IPS DF 4.7 (cell line): ENCODE data around the gene BRWD1.
"Not testable (repeated sequence)": the region's sequence is repeated elsewhere in the genome, so short reads cannot be mapped to it uniquely, and the experiment has no call there.

ENCODE experiments used
- DNase-seq: peaks from one replicate; pipeline ENCODE4 v3.0.0-alpha.2; 2013; ENCODE audit warnings: low spot score; ENCODE audit errors: extremely low read depth

Gene BRWD1

DNA sequence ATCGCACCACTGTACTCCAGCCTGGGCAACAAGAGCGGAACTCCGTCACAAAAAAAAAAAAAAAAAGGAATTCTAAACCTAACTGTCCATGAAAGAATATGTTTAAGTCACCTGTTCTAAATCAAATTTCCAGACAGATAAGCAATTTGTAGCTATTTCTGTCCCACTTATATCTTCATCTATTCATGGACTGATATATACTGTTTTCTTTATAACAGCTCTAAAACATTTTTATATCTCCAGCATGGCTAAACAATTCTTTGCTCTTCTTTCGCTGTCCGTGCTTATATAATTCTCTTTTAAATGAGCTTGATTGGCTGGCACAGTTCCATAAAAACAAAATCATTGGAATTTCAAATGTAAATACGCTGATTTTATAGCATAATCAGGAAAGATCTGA, 30.5 kb downstream of the BRWD1 start:
- no peak for DNase-seq

- DNase-seq, result no peak
Observed at GRCh38 chr21:39281853-39282252, 31.6 kb downstream of the BRWD1 start.

DNA sequence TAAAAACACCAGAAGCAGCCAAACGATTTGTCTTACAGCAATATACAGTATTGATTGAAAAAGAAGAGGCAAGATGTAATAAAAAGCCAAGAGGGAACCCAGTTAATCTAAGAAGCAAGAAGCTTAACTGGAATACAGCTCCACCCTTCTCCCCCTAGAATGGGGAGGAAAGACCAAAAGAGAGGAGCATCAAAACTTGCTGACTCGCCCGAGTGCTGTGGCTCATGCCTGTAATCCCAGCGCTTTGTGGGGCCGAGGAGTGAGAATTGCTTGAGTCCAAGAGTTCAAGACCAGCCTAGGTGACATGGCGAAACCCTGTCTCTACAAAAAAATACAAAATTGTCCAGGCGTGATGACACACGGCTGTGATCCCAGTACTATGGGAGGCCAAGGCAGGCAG, 32.2 kb downstream of the BRWD1 start:
- no peak for DNase-seq

- no peak for DNase-seq
Observed at GRCh38 chr21:39269620-39270019, 43.8 kb downstream of the BRWD1 start.

GRCh38 chr21:39265603-39266002, 47.8 kb downstream of the BRWD1 start:
- no peak for DNase-seq

GRCh38 chr21:39263372-39263771, 50.1 kb downstream of the BRWD1 start:
- DNase-seq, result no peak

DNA sequence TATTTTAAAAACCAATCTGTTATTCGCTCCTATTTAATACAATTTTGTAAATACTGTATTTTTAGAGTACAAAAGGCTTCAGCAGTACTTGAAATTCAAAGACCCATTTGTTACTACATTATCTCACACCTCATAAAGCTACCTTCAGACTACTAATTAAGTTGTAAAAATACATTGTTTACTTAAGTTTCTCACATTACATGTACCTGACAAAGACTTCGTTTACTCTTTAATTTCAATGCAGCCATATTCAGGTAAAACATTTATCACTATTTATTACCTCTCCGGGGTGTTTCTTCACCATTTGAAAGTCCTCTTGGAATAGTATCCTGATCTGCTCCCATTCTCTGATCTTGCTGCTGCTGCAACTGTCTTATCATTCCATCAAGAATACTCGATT, 55.2 kb downstream of the BRWD1 start:
- DNase-seq, result no peak

GRCh38 chr21:39251326-39251725, 62.1 kb downstream of the BRWD1 start:
- DNase-seq, result no peak

DNA sequence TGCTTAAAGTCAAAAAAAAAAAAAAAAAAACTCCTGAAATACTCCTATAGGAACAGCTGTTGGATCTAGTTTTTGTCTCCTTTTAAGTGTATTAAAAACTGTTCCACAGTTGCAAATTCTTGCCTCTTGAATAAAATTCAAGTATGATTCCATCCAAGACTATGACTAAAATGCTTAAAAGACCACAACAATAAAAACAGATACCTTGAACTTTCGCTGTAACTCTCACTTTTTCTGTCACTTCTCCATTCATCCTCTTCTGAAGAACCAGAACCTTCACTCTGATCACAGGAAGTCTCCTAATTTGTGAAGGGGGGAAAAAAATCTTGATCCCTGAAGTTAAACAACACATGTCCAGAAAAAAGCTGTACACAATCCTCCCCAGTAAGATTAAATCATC, 75.2 kb downstream of the BRWD1 start:
- DNase-seq, result no peak

- no peak for DNase-seq
Observed at GRCh38 chr21:39232861-39233291, 80.6 kb downstream of the BRWD1 start.

DNA sequence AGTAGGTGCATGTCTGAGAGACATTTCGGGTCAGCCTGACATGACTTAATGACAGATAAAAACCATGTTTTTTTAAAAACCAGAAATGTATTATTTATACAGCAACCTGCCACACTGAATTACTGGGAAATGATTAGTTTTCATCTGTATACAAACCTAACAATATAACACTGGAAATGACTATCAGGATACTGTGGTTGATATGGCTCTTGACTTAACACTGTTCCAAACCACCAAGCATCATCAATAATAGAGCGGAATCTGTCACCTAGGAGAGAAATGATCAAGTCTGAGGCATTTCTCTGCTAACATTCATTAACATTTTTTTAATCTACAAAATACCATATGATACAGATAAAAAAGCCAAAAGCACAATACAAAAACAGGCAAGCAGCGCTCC, 88.5 kb downstream of the BRWD1 start:
- DNase-seq, result no peak

DNA sequence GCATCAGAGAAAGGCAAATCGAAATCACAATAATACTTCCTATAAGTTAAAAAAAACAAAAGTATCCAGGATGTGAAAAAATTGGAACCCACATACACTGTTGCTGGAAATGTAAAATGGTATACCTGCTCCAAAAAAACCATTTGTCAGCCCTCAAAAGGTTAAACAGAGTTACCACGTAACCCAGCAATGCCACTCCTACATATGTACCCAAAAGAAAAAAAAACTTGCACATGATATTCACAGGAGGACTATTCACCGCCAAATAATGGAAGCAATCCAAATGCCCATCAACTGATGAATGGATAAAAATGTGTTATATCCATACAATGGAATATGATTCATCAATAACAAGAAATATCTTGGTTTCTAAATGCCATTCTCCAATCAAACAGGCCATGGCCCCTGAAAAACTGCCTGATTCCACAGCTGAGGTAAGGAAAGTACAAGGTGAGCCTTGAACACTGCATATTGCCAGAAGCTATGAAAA, 91.4 kb downstream of the BRWD1 start:
- DNase-seq, result no peak

- DNase-seq, result no peak
Observed at GRCh38 chr21:39221282-39221996, 92.0 kb downstream of the BRWD1 start.

GRCh38 chr21:39220875-39221274, 92.6 kb downstream of the BRWD1 start:
- not testable (repeated sequence) for DNase-seq

DNA sequence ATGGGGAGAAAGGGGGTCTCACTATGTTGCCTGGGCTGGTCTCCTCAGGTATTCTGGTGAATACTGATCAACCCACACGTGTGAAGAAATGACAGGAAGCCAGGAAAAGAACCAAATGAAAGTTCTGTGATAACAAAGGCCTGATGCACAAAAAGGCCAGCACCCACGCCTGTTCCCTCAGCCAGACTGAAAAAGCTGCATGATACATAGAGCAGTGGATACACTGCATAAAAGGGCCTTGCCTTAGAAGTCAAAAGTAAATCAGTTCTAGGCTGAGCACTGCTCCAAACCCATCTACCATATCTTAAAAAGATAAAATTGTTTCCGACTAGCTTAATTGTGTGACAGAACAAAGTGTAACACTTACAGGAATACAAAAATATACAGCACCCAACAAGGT, 93.3 kb downstream of the BRWD1 start:
- DNase-seq, result no peak

DNA sequence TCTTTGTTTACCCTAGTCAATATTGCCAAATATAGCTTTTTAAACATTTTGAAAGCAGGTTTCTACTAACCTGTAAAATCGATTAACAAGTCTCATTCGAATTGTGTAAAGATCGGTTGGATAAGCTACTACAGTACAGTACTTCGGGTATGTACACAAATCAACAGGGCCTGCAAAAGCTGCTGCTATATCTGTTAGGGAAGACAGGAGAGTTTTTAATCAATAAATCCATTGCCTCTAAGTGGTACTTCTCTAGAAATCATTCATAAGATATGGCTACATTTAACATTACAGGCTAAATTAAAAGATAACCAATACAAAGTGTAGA, 95.4 kb downstream of the BRWD1 start:
- DNase-seq, result no peak

- no peak for DNase-seq
Observed at GRCh38 chr21:39217356-39218081, 95.9 kb downstream of the BRWD1 start.

DNA sequence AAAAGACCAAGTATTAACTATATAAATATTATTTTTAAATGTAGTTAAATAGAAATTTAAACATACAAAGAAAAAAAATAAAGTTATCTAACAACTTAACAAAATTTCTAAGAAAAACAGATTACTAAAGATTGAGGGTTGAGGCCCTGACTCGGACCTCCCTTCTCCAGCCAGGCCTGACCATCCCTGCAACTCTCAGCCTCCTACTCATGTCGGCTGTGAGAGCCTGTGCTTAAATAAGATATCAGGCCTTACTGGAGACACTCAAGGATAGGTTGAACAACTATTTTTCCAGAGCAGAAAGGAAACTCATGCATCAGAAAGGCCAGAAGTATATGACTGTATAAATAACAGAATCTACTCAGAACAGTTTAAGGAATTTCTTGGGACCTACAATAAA, 97.1 kb downstream of the BRWD1 start:
- no peak for DNase-seq

- DNase-seq, result no peak
Observed at GRCh38 chr21:39215078-39215477, 98.4 kb downstream of the BRWD1 start.

- DNase-seq, result no peak
Observed at GRCh38 chr21:39209334-39209688, 104.1 kb downstream of the BRWD1 start.

DNA sequence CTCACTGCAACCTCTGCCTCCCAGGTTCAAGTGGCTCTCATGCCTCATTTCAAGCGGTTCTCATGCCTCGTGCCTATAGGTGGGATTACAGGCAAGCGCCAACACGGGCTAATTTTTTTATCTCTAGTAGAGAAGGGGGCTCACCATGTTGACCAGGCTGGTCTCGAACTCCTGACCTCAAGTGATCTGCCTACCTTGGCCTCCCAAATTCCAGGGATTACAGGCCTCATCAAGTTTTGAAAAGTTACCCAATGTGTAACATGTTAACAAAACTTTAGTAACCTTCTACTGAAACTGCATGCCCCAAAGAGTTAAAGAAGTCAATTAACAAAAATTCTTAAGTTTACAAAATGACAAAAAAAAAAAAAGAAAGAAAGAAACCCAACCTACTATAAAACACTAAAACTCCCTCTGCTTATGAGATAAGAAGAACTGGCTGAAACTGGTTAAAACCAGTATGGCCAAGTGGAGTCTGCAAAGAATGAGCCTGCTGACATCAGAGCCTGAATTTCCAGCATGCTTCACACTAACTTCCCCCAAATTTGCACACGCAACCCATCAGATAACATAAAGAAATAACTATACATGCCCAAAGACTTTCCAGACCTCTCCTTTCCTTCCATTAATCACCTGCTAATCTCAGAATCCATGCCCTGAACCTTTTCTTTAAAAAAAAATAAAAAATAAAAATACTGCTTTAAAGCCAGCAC, 104.7 kb downstream of the BRWD1 start:
- no peak for DNase-seq

DNA sequence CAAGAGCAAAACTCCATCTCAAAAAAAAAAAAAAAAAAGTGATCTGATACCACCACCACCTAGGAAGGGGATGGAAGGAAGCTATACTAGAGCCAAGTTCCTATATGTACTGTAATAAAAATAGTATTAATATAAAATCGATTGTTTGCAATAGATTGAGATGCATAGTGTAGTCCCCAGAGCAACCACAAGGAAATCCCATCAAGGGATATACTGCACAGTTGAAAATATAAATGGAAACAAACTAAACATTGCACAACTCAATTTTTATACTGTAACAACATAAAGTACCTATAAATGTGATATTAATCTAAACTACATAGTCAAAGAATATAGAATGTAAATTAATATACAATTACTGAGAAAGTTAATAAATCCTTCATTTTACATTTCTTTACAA, 109.3 kb downstream of the BRWD1 start:
- DNase-seq, result no peak

GRCh38 chr21:39198800-39199199, 114.6 kb downstream of the BRWD1 start:
- DNase-seq, result no peak
